ENCODE data around the gene DMXL1. TPM values are rescaled to one million over a fixed set of nuclear protein-coding genes. Genes with fewer than 3 reads are reported as not detected.
"Not testable (repeated sequence)": the region's sequence is repeated elsewhere in the genome, so short reads cannot be mapped to it uniquely, and the experiment has no call there.

The DMXL1 gene
- total RNA-seq, 2 experiments from 2014 or later, result 24.2 to 26.9 TPM

DNA sequence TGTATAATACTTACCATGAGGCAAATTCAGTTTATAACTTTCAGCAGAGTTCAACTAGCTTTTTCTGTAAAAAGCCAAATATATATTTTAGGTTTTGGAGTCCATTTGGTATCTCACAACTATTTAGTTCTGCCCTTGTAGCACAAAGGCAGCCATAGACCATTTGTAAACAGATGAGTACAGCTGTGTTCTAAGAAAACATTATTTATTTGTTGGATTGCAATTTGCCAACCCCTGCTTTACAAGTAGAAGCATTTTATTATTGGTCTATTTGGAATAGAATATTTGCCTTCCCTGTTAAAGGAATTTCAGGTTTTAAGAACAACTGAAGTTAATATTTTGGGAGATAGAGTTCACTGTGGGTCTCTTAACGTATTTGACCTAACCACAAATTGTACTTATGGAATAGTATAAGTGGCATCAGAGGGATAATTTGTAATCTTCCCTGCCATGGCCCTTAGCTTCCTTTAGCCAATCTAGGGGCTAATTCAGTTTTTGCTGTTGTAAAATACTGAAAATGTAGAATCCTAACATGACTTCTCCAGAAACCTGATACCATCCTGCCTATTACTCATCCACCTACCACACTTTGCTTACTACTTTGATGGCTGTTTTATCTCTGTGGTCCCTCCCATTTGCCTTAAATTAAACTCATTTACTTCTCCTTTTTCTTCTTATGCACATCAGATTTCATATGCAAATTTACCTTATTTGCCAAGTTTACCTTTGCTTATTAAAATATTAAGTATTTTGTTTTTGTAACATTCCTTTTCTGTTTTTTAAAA is 109.2 kb downstream of the DMXL1 start:
- peaks cover 4% of the 10 kb centered on the region for H3K4me1 Mint-ChIP-seq (ENCODE audit: low read depth)
- no peaks in the 10 kb centered on the region for H3K27me3 Mint-ChIP-seq
- H3K9me3 Mint-ChIP-seq, result no peaks in the 10 kb centered on the region
- DNase-seq, result no peak
- intact Hi-C loops (cut with micrococcal nuclease), result no loop called here
- peaks cover 4% of the 10 kb centered on the region for H3K36me3 Mint-ChIP-seq
- no peak overlapping the region for H3K4me3 Mint-ChIP-seq
- ChIA-PET CTCF (interaction anchor here (0.6 to 1.3 kb wide), 4 partner anchors 88 to 238 kb away, joined by 3 read pairs; no protein-coding TSS in a partner anchor), POLR2A (interaction anchor here (1.5 kb wide), 1 partner anchor 109 kb away, joined by 4 read pairs; the partner anchor contains the start of gene DMXL1)
- no peak overlapping the region for H3K27ac Mint-ChIP-seq

DNA sequence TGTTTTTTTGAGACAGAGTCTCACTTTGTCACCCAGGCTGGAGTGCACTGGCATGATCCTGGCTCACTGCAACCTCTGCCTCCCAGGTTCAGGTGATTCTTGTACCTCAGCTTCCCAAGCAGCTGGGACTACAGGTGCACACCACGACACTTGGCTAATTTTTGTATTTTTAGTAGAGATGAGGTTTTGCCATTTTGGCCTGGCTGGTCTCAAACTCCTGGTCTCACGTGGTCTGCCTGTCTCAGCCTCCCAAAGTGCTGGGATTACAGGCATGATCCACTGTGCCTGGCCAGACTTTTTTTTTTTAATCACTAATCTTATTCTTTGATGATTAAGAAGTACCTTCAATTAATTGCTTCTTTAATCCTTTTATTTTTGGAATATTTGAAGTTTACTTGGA is 114.6 kb downstream of the DMXL1 start:
- DNase-seq, POLR2A ChIA-PET, H3K9me3 Mint-ChIP-seq, H3K4me3 Mint-ChIP-seq, H3K27ac Mint-ChIP-seq, CTCF ChIA-PET, H3K27me3 Mint-ChIP-seq, H3K36me3 Mint-ChIP-seq: not testable (repeated sequence)
- intact Hi-C loops (cut with micrococcal nuclease), result loop anchor here (5.0 kb wide), 1 partner anchor 47 kb away; no protein-coding TSS in a partner anchor
- peaks cover 15% of the 10 kb centered on the region for H3K4me1 Mint-ChIP-seq (ENCODE audit: low read depth)

DNA sequence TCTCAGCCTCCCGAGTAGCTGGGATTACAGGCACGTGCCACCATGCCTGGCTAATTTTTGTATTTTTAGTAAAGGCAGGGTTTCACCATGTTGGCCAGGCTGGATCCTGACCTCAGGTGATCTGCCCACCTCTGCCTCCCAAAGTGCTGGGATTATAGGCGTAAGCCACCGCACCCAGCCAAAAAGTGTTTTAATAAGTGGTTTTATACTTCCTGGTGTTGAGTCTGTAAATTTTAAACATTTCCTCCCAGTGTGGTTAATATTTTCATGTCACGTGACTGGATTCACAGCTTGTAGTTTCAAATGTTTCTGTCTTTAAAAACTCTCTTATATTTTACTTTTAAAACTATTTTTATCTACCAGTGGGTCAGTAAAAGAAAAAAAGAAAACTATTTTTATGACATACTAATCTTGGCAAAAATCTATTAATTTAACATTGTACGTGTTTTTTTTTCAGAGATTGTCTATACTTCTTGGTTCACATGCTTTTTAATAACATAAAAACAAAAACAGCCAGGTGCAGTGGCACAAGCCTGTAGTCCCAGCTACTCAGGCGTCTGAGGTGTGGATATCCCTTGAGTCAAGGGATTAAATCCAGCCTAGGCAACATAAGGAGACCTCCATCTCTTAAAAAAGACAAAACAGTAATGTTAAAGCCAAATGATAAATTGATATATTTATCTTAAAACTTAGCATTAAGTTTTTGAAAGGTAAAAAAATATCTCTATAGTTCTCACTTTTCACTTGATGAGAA is 117.1 kb downstream of the DMXL1 start:
- no peaks in the 10 kb centered on the region for H3K27me3 Mint-ChIP-seq
- H3K36me3 Mint-ChIP-seq, result peaks cover 10% of the 10 kb centered on the region
- CTCF ChIA-PET, result no interaction called here
- DNase-seq, result no peak
- H3K9me3 Mint-ChIP-seq, result no peaks in the 10 kb centered on the region
- intact Hi-C loops (cut with micrococcal nuclease), result loop anchor here (5.0 kb wide), 1 partner anchor 44 kb away; no protein-coding TSS in a partner anchor
- POLR2A ChIA-PET, result no interaction called here
- peaks cover 15% of the 10 kb centered on the region for H3K4me1 Mint-ChIP-seq (ENCODE audit: low read depth)
- no peak overlapping the region for H3K4me3 Mint-ChIP-seq
- no peak overlapping the region for H3K27ac Mint-ChIP-seq

DNA sequence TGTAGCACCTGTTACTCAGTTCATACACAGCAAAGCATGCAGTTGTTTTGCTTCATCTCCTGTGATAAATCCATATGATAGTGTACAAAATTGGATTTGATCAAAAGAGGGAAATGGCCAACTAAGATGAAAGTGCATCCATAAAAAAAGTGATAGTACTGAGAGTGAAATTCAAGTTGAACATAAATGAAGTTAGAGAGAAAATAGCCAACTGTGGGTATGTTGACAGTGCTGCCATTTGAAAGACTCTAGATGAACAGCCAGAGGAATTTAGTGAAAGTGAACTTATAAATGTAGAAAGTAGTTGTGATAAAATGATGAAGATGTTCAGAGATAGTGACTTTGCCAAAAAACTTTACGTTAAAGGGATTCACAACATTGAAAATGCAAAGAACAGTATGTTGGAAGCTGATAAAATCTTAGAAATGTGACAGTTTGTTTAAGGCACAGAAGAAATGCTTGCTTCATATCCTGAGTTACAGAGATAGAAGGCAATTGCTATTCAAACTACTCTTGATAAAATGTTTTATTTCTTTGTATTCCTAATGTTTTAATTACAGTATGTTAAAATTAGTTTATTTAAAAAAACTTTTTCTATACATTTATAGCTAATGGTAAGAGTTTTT is 119.7 kb downstream of the DMXL1 start:
- ChIA-PET CTCF (no interaction called here), POLR2A (no interaction called here)
- no peak overlapping the region for H3K4me3 Mint-ChIP-seq
- H3K36me3 Mint-ChIP-seq, result peaks cover 11% of the 10 kb centered on the region
- no peaks in the 10 kb centered on the region for H3K27me3 Mint-ChIP-seq
- no peaks in the 10 kb centered on the region for H3K9me3 Mint-ChIP-seq
- intact Hi-C loops (cut with micrococcal nuclease), result no loop called here
- DNase-seq, result no peak
- no peak overlapping the region for H3K27ac Mint-ChIP-seq
- H3K4me1 Mint-ChIP-seq (ENCODE audit: low read depth), result peaks cover 15% of the 10 kb centered on the region

DNA sequence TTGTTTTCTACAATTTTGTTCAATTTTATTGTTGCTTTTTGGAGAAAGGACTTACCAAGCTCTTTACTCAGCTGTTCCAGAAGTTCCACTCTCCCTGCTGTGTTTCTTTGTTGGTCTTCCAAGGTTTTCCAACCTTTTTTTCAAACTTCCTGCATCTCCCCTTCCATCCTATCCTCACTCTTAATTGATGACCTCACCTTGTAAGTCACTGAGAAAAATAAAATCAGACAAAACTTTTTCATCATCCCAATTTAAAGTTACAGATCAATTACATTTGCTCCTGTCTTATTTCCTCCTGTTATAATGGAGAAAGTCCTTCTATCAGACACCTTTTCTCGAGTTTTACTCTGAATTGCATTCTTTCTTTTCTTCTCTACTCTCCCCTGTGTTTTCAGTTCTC is 121.1 kb downstream of the DMXL1 start:
- H3K9me3 Mint-ChIP-seq, result no peaks in the 10 kb centered on the region
- no peaks in the 10 kb centered on the region for H3K27me3 Mint-ChIP-seq
- H3K36me3 Mint-ChIP-seq, result peaks cover 15% of the 10 kb centered on the region
- DNase-seq, result no peak
- CTCF ChIA-PET, result interaction anchor here (0.6 kb wide), 1 partner anchor 279 kb away, joined by 3 read pairs; no protein-coding TSS in a partner anchor
- no peak overlapping the region for H3K4me3 Mint-ChIP-seq
- H3K4me1 Mint-ChIP-seq (ENCODE audit: low read depth), result peaks cover 11% of the 10 kb centered on the region
- H3K27ac Mint-ChIP-seq, result no peak overlapping the region
- intact Hi-C loops (cut with micrococcal nuclease), result no loop called here
- POLR2A ChIA-PET, result interaction anchor here (0.9 kb wide), 1 partner anchor 35 kb away, joined by 3 read pairs; no protein-coding TSS in a partner anchor

DNA sequence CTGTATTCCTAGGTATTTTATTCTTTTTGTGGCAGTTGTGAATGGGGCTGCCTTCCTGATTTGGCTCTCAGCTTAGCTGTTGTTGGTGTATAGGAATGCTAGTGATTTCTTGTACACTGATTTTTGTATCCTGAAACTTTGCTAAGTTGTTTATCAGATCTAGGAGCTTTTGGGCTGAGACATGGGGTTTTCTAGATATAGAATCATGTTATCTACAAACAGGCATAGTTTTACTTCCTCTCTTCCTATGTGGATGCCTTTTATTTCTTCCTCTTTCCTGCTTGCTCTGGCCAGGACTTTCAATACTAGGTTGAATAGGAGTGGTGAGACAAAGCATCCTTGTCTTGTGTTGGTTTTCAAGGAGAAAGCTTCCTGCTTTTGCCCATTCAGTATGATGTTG is 129.9 kb downstream of the DMXL1 start:
- intact Hi-C loops (cut with micrococcal nuclease), result no loop called here
- Mint-ChIP-seq H3K9me3 (peaks cover 7% of the 10 kb centered on the region), H3K4me1 (ENCODE audit: low read depth) (peaks cover 14% of the 10 kb centered on the region), H3K4me3 (no peak overlapping the region), H3K27ac (no peak overlapping the region), H3K36me3 (peaks cover 51% of the 10 kb centered on the region), H3K27me3 (no peaks in the 10 kb centered on the region)
- ChIA-PET CTCF (interaction anchor here (2.1 kb wide), 1 partner anchor 213 kb away, joined by 7 read pairs; the partner anchor contains the start of gene DTWD2), POLR2A (no interaction called here)
- no peak for DNase-seq

DNA sequence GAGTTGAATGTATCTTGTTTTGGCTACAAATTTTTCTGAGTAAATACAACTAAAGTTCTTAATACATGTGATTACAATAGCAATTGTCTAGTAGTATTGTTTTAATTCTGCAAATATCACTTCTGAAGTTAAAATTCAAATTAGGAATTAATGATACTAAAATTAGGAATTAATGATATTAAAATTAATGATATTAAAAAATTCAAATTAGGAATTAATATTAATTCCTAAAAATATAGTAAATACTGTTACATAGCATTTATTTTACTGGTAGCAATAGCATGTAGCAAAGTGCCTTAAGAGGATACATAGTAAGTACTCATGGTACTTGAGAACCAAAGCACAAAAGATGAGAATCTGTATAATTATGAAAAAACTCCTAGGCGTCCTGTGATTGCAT is 136.2 kb downstream of the DMXL1 start:
- H3K27ac Mint-ChIP-seq, result no peak overlapping the region
- no peaks in the 10 kb centered on the region for H3K27me3 Mint-ChIP-seq
- H3K4me1 Mint-ChIP-seq (ENCODE audit: low read depth), result no peaks in the 10 kb centered on the region
- no peak for DNase-seq
- ChIA-PET CTCF (no interaction called here), POLR2A (no interaction called here)
- peaks cover 1% of the 10 kb centered on the region for H3K9me3 Mint-ChIP-seq
- H3K36me3 Mint-ChIP-seq, result peaks cover 13% of the 10 kb centered on the region
- H3K4me3 Mint-ChIP-seq, result no peak overlapping the region
- intact Hi-C loops (cut with micrococcal nuclease), result no loop called here

DNA sequence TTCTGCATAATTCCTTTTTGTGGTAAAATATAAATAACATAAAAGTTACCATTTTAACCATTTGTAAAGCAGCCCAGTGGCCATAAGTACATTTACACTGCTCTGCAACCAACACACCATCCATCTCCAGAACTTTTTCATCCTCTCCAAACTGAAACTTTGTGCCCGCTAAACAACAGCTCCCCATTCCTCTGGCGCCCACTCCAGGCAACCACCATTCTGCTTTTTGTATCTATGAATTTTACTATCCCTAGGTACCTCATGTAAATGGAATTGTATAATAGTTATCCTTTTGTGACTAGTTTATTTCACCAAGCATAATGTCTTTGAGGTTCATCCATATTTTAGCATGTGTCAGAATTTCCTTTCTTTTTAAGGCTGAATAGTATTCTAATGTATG is 141.1 kb downstream of the DMXL1 start:
- DNase-seq, result no peak
- intact Hi-C loops (cut with micrococcal nuclease), result no loop called here
- H3K27ac Mint-ChIP-seq, result no peak overlapping the region
- no peak overlapping the region for H3K4me3 Mint-ChIP-seq
- ChIA-PET CTCF (no interaction called here), POLR2A (no interaction called here)
- peaks cover 3% of the 10 kb centered on the region for H3K36me3 Mint-ChIP-seq
- no peaks in the 10 kb centered on the region for H3K9me3 Mint-ChIP-seq
- H3K4me1 Mint-ChIP-seq (ENCODE audit: low read depth), result no peaks in the 10 kb centered on the region
- no peaks in the 10 kb centered on the region for H3K27me3 Mint-ChIP-seq

DNA sequence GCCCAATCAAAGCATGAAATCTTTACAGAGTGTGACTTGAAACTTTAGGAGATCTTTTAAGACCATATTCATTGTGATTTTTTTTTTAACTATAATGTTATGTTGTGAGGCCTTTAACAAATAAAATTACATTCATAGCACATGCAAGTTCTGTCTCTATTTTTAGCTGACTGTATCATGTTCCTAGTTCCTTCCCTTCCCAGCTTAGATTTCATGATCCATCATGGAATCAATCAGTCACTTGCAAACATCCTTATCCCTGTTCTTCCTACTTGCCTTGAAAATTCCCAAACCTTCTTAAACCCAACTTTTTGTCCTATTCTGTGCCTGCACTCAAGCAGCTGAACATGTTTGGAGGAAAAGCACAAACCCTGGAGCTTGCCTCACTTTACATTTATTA is 141.8 kb downstream of the DMXL1 start:
- no peaks in the 10 kb centered on the region for H3K4me1 Mint-ChIP-seq (ENCODE audit: low read depth)
- H3K27ac Mint-ChIP-seq, result no peak overlapping the region
- ChIA-PET POLR2A (no interaction called here), CTCF (no interaction called here)
- H3K27me3 Mint-ChIP-seq, result no peaks in the 10 kb centered on the region
- H3K4me3 Mint-ChIP-seq, result no peak overlapping the region
- intact Hi-C loops (cut with micrococcal nuclease), result no loop called here
- no peaks in the 10 kb centered on the region for H3K9me3 Mint-ChIP-seq
- H3K36me3 Mint-ChIP-seq, result peaks cover 3% of the 10 kb centered on the region
- DNase-seq, result no peak

DNA sequence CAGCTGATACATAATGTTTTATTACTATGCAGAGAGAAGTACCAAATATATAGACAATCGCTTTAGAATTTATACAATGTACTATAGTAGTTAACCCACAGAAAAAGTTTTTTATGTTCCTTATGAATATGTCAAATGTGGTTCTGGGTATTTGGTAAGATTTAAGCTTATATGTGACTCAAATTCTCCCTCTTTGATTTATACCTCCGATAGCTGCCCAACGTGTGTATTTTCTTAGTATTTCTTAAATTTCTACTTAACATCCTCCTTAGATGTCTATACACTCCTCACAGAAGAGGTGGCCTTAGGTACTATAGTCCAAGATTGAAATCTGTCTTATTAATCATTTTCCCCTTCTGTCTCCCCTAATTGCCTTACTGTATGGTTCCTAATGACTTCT is 146.3 kb downstream of the DMXL1 start:
- Mint-ChIP-seq H3K4me3 (no peak overlapping the region), H3K9me3 (no peaks in the 10 kb centered on the region), H3K27me3 (no peaks in the 10 kb centered on the region), H3K27ac (no peak overlapping the region), H3K4me1 (ENCODE audit: low read depth) (no peaks in the 10 kb centered on the region), H3K36me3 (peaks cover 7% of the 10 kb centered on the region)
- POLR2A ChIA-PET, result no interaction called here
- CTCF ChIA-PET, result no interaction called here
- no peak for DNase-seq
- intact Hi-C loops (cut with micrococcal nuclease), result no loop called here

DNA sequence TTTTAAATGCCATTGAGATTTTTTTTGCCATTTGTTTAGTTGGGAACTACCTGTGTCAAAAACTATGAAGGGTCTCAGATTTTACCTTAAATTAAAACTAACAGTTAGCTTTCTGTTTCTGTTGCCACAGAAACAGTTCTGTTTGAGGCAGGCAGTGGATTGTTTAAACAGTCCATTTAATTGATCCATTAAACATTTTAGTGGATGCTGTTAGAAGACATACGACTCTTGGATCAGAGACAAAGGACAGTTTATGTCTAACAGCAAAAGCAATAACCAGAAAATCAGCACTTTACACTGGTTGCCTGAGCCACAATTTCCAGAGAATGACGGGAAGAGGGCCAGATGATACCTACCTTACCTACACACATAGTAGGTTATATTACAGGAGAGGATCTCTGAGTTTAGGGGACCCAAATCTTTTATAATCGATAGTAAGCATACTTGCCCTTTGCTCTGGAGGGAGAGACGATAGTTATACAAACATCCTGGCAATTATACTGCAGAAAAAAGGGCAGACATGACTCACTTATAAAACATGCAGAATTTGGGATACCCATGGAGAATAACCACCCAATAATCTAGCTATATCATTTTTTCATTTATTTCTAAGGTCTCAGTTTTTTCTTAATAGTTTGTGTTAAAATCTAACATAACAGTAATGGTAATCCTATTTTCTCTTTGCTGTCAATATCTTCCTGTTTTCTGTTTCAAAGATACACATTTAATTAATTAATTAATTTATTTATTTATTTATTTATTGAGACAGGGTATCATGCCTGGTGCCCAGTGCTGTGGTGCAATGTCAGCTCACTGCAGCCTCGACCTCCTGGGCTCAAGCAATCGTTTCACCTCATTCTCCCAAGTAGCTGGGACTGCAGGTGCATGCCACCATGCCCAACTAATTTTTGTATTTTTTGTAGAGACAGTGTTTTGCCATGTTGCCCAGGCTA is 148.2 kb downstream of the DMXL1 start:
- peaks cover 14% of the 10 kb centered on the region for H3K36me3 Mint-ChIP-seq
- no peaks in the 10 kb centered on the region for H3K4me1 Mint-ChIP-seq (ENCODE audit: low read depth)
- no peak for DNase-seq
- H3K27ac Mint-ChIP-seq, result no peak overlapping the region
- ChIA-PET POLR2A (no interaction called here), CTCF (interaction anchor here (1.1 to 1.2 kb wide), 2 partner anchors 231 kb away, joined by 3 read pairs; partner anchors contain the start of gene DTWD2)
- no peaks in the 10 kb centered on the region for H3K9me3 Mint-ChIP-seq
- intact Hi-C loops (cut with micrococcal nuclease), result no loop called here
- no peaks in the 10 kb centered on the region for H3K27me3 Mint-ChIP-seq
- no peak overlapping the region for H3K4me3 Mint-ChIP-seq
